ENCODE measurements around the gene ZFAND3. TPM values are rescaled to one million over a fixed set of nuclear protein-coding genes. Genes with fewer than 3 reads are reported as not detected.
A peak's percentile ranks its signal among the peaks of the same experiment; 100 is the strongest.

Gene ZFAND3
- total RNA-seq, 1 experiment from 2014 or later: 47.2 TPM

DNA sequence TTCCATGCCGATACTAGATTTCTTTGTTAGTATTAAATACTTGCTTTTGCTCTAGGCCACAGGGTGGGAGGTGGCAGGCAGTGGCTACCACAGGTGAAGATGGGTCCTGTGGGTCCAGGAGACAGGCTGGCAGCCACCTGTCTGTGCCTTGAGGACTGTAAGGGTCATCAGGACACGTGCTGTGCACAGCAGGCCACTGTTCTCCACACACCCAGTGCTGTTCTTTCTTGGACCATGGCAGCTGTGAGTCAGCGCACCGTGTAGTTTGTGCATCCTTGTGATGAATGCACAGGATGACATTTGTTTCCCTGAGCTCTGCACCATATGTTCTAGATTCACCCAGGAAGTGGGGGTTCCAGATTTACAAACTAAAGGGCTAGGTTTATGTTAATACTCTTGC is 317.0 kb downstream of the ZFAND3 start:
- ATAC-seq (peak; percentile 14; the same call in 1 of the 2 replicates), DNase-seq (ENCODE audit: low read depth, low spot score) (no peak)
- no peak overlapping the region for H2AFZ ChIP-seq (ENCODE audit: low read depth, low read length, poor library complexity, severe bottlenecking)
- no peaks in the 10 kb centered on the region for H4K20me1 ChIP-seq (ENCODE audit: insufficient read depth)
- H3K27me3 ChIP-seq (ENCODE audit: insufficient read depth, low read length): no peaks in the 10 kb centered on the region
- POLR2A ChIA-PET: no interaction called here
- RAD21 ChIA-PET (ENCODE audit: low non-redundant PET in 1 of 2, low total read pairs in 2 of 2, uncharacterized antibody in 2 of 2, unreplicated experiment in 2 of 2): no interaction called here
- H3K4me2 ChIP-seq (ENCODE audit: low read length): no peak overlapping the region
- H3K9me3 ChIP-seq (ENCODE audit: control insufficient read depth in 1 of 2, insufficient read depth in 1 of 2, low read depth in 1 of 2, low read length in 2 of 2): no peaks in the 10 kb centered on the region
- no peaks in the 10 kb centered on the region for H3K36me3 ChIP-seq (ENCODE audit: control insufficient read depth in 1 of 2, insufficient read depth in 2 of 2, low read length in 2 of 2)
- no peak overlapping the region for H3K9ac ChIP-seq (ENCODE audit: low read length)
- CTCF ChIA-PET: no interaction called here
- intact Hi-C loops (cut with micrococcal nuclease): no loop called here
- no peaks in the 10 kb centered on the region for H3K9me2 ChIP-seq (ENCODE audit: insufficient read depth)
- TF ChIP-seq EZH2phosphoT487 (IDR thresholded peaks at IDR 0.05; ENCODE audit: borderline replicate concordance) (no peak), JUND (IDR thresholded peaks at IDR 0.05) (no peak), ELF1 (IDR thresholded peaks at IDR 0.05; ENCODE audit: borderline replicate concordance, low read depth) (no peak), CEBPB (IDR thresholded peaks at IDR 0.05; ENCODE audit: low read depth) (no peak), FOSL1 (IDR thresholded peaks at IDR 0.05; ENCODE audit: low read depth) (no peak), SIN3A (IDR thresholded peaks at IDR 0.05; ENCODE audit: low read depth) (no peak), POLR2AphosphoS5 (IDR thresholded peaks at IDR 0.05; ENCODE audit: low read depth, low read length) (no peak), EGR1 (IDR thresholded peaks at IDR 0.05; ENCODE audit: low read depth) (no peak), TCF7L2 (IDR thresholded peaks at IDR 0.05; ENCODE audit: borderline replicate concordance, extremely low read depth, insufficient read depth, insufficient read length) (no peak), SRF (IDR thresholded peaks at IDR 0.05; ENCODE audit: low read depth) (no peak), CBX3 (IDR thresholded peaks at IDR 0.05; ENCODE audit: low read depth) (no peak), SP1 (IDR thresholded peaks at IDR 0.05; ENCODE audit: low read depth) (no peak), ZFX (IDR thresholded peaks at IDR 0.05) (no peak)
- TF ChIP-seq, protein P1, sequence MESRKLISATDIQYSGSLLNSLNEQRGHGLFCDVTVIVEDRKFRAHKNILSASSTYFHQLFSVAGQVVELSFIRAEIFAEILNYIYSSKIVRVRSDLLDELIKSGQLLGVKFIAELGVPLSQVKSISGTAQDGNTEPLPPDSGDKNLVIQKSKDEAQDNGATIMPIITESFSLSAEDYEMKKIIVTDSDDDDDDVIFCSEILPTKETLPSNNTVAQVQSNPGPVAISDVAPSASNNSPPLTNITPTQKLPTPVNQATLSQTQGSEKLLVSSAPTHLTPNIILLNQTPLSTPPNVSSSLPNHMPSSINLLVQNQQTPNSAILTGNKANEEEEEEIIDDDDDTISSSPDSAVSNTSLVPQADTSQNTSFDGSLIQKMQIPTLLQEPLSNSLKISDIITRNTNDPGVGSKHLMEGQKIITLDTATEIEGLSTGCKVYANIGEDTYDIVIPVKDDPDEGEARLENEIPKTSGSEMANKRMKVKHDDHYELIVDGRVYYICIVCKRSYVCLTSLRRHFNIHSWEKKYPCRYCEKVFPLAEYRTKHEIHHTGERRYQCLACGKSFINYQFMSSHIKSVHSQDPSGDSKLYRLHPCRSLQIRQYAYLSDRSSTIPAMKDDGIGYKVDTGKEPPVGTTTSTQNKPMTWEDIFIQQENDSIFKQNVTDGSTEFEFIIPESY (IDR thresholded peaks at IDR 0.05; ENCODE audit: extremely low read depth, insufficient replicate concordance, low read length): no peak
- TF ChIP-seq, protein P2, sequence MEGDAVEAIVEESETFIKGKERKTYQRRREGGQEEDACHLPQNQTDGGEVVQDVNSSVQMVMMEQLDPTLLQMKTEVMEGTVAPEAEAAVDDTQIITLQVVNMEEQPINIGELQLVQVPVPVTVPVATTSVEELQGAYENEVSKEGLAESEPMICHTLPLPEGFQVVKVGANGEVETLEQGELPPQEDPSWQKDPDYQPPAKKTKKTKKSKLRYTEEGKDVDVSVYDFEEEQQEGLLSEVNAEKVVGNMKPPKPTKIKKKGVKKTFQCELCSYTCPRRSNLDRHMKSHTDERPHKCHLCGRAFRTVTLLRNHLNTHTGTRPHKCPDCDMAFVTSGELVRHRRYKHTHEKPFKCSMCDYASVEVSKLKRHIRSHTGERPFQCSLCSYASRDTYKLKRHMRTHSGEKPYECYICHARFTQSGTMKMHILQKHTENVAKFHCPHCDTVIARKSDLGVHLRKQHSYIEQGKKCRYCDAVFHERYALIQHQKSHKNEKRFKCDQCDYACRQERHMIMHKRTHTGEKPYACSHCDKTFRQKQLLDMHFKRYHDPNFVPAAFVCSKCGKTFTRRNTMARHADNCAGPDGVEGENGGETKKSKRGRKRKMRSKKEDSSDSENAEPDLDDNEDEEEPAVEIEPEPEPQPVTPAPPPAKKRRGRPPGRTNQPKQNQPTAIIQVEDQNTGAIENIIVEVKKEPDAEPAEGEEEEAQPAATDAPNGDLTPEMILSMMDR (IDR thresholded peaks at IDR 0.05 in 2 of 3, conservative IDR thresholded peaks at IDR 0.05 in 1 of 3; ENCODE audit: borderline replicate concordance in 1 of 3, insufficient read depth in 1 of 3, low read depth in 2 of 3, low read length in 2 of 3): no peak
- TF ChIP-seq, protein P3, sequence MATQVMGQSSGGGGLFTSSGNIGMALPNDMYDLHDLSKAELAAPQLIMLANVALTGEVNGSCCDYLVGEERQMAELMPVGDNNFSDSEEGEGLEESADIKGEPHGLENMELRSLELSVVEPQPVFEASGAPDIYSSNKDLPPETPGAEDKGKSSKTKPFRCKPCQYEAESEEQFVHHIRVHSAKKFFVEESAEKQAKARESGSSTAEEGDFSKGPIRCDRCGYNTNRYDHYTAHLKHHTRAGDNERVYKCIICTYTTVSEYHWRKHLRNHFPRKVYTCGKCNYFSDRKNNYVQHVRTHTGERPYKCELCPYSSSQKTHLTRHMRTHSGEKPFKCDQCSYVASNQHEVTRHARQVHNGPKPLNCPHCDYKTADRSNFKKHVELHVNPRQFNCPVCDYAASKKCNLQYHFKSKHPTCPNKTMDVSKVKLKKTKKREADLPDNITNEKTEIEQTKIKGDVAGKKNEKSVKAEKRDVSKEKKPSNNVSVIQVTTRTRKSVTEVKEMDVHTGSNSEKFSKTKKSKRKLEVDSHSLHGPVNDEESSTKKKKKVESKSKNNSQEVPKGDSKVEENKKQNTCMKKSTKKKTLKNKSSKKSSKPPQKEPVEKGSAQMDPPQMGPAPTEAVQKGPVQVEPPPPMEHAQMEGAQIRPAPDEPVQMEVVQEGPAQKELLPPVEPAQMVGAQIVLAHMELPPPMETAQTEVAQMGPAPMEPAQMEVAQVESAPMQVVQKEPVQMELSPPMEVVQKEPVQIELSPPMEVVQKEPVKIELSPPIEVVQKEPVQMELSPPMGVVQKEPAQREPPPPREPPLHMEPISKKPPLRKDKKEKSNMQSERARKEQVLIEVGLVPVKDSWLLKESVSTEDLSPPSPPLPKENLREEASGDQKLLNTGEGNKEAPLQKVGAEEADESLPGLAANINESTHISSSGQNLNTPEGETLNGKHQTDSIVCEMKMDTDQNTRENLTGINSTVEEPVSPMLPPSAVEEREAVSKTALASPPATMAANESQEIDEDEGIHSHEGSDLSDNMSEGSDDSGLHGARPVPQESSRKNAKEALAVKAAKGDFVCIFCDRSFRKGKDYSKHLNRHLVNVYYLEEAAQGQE (IDR thresholded peaks at IDR 0.05; ENCODE audit: low read depth): no peak
- TF ChIP-seq, protein P4, sequence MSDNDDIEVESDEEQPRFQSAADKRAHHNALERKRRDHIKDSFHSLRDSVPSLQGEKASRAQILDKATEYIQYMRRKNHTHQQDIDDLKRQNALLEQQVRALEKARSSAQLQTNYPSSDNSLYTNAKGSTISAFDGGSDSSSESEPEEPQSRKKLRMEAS (IDR thresholded peaks at IDR 0.05): no peak
- TF ChIP-seq, protein P5, sequence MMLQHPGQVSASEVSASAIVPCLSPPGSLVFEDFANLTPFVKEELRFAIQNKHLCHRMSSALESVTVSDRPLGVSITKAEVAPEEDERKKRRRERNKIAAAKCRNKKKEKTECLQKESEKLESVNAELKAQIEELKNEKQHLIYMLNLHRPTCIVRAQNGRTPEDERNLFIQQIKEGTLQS (IDR thresholded peaks at IDR 0.05): no peak
- peaks cover 0 to 6% of the 10 kb centered on the region in 2 experiments; a peak in 1 of 4 replicates for H3K4me1 ChIP-seq (ENCODE audit: control insufficient read depth in 1 of 2, insufficient read depth in 2 of 2, low read length in 2 of 2)
- no TSS peak for BruUV-seq (replicated peaks)
- no peak overlapping the region for H3K27ac ChIP-seq (ENCODE audit: low read depth, low read length)
- no peak overlapping the region for H3K4me3 ChIP-seq (replicated peaks in 1 of 2; ENCODE audit: low read depth in 1 of 2, low read length in 2 of 2)
- H3K79me2 ChIP-seq (ENCODE audit: insufficient read depth, low read length): no peaks in the 10 kb centered on the region
